Activated CD4-positive, alpha-beta T cell treated with anti-CD3 and anti-CD28 coated beads, Interleukin-2, amount 50 U/mL, for 48 hours (primary cell): ENCODE data around the gene ZFP92.
"Not testable (repeated sequence)": the region's sequence is repeated elsewhere in the genome, so short reads cannot be mapped to it uniquely, and the experiment has no call there.

Source experiments
- DNase-seq, 2 experiments: peaks; one replicate each; pipeline ENCODE4 v3.0.0-alpha.2; 2020

ZFP92 gene

DNA sequence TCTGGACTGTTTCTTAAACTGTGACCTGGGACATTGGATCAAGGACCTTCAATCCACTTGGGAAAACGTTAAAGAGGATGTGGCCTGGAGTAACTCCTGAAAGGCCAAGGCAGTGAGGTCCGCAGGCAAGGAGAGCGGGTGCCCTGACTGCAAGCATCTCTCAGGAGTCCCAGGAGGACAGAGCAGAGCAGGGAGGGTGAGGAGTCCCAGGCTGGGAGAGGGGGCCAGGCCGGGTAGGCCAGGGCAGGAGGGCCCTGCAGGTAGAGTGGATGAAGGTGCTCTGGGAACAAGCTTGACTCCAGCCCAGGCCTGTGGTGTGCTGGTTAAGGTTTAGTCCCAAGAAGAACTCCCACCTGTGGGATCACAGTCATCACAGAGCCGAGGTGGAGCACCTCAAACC is 23.9 kb upstream of the ZFP92 start:
- no peak for DNase-seq

DNA sequence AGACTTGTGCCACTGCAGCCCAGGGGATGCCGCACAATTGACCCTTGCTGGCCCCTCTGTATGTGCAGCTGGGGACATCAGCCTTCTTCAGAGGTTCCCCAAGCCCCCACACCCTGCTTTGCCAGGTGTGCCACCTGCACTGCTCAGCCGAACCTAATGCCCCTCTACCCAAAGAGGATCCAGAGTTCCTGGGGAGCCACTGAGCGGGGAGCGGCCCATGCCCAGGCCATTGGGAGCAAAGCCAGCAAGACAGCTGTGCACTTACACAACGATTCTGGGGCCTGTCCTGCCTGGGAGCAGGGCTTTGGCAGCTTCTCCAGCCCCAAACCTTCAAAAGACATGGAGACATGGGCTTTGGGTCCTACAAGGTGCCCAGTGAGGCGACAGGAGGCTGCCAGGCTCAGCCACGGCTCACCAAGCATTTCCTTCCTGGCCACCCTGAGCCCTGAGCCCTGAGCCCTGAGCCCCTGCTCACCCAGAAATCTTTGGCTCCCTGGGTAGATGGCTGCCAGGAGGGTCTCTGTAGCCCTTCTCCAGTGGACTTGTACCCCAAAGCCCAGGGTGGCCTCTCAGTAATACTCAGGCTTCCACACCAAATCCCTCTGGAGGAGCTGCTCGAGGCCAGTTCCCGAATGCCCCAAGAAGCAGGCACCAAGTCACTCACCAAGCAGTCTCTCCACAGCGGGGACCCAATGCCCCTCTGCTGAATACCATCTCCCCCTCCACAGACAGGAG is 23.1 kb upstream of the ZFP92 start:
- DNase-seq = no peak

- DNase-seq = no peak
Measured at GRCh38 chrX:153388722-153389459, 22.4 kb upstream of the ZFP92 start.

DNA sequence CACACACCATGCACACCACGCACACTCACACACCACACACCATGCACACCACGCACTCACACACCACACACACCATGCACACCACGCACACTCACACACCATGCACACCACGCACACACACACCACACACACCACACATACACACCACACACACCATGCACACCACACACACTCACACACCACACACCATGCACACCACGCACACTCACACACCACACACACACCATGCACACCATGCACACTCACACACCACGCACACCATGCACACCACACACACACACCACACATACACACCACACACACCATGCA is 21.9 kb upstream of the ZFP92 start:
- not testable (repeated sequence) for DNase-seq

DNA sequence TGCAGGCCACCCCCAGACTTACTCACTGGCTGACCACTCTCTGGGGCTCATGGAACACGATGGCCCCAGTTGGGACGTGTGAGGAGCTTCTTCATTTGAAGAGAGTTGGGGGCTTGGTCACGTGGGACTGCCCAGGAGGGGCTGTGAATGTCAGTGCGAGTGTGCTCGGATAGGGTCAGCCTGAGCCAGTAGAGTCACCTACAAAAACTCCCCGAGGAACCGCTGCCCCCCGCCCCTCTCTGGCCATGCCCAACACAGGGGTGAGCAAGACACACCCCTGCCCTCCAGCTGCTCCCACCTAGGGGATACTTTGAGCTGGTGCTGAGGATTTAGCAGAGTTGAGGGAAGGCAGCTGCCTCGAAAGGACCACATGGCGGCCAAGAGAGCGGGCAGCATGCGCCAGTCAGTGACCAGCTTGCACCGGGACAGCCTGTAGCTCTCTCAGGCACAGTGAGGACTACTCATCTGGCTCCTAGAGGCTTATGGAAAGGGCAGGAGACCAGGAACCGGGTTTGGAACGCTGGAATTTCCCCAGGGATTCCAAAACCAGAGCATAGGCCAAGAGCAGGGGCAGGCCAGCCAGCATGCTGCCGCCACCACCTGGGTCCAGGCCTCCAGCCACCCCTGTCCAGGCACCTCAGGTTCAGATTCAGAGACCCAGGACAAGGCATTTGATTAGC is 18.5 kb upstream of the ZFP92 start:
- DNase-seq = no peak

- DNase-seq = no peak
Measured at GRCh38 chrX:153394612-153395011, 16.7 kb upstream of the ZFP92 start.

DNA sequence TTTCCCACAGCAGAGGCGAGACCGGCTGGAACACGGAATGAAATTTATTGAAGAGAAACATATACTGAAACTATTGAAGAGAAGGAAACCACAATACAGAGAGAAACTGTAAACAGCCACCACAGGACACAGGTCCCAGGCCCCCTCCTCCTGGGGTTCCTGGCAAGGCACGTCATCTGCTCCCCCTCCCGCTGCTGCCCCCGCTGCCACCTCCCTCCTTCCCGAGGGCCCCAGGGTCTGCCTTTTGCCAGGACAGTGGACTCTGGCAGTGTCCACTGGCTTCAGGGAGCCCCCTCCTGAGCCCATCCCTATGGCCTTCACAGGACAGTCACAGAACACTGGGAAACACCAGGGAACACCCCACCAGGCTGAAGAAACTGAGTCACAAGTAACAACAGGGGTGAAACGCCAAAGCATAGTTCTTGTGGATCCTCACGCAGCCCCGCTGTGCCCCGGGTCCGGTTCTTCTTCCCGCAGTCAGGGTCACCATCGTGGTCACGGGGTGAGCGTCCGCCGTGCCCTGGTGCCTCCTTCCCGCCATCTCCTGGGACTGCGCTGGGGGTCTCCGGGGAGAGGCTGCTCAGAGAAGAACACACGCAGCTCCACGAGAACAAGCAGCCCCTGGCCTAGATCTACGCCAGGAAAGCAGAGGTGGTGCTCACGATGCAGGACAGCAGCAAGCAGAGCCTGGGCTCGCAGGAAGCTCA is 15.5 kb upstream of the ZFP92 start:
- DNase-seq = no peak

GRCh38 chrX:153396320-153397195 is 14.7 kb upstream of the ZFP92 start:
- no peak for DNase-seq

GRCh38 chrX:153397256-153397960 is 13.9 kb upstream of the ZFP92 start:
- no peak for DNase-seq

DNA sequence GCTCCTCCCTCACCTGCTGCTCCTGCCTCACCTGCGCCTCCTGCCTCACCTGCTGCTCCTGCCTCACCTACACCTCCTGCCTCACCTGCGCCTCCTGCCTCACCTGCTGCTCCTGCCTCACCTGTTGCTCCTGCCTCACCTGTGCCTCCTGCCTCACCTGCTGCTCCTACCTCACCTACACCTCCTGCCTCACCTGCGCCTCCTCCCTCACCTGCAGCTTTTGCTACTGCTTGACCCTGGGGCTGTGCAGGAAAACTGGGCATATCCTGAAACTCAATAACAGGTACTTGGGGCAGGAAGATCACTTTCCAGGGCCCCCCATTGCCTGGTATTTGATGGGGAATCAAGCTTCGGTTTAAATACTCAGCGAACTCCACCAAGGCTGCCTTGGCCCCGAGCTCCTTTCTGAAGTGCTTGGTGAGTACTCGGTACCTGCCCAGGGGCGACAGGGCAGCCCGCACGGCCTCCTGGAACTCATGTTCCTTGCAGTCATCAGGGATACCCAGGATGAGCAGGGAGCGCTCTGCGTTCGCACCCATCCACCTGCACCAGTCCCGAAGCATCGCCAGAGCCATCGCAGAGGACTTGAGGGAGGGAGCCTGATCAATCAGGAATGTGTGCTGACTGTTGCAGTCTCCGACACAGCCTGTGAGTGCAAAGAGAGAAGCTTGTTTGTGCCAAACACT is 12.9 kb upstream of the ZFP92 start:
- no peak for DNase-seq

DNA sequence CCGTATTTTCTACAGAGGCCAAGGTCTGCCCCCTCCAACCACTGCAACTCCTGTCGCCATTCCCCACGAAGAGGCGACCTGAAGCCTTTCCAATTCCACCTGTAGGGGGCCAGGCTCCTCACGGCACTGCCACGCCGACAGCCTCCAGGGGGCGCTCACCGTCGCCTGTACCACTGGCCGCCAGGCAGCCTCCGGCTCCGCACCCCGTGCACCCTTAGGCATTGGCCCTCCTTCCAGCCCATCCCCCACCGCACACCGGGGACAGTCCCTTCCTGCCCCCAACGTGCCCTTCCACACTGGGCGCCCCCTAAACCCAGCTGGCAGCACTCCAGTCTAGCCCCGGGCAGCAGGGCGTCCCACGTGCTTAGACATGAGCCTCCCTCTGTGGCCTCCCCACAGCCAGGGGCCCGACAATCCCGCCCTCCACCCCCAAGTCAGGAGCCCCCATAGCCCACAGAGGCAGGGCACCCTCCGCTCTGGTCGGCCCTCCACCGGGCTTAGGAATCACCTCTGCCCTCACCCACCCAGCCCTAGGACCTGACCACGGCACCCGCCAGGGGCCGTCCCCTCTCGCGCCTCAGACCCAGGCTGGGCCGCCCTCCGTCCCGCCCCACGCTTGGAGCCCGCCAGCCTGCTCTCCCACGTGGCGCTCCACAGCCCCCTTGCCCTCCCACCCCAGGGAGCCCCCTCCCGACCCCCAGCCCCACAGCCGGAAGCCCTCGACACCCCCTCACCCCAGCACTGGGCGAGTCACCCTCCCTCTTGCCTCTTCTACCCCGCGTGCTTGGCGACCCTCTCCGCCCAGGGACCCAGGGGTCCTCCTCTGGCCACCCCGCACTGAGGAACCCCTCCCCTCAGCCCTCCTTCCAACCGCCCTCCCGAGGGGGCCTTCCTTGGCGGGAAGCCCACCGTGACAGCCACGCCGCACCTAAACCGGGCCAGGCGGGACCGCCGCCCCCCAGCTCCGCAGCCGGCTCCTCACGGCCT is 10.8 kb upstream of the ZFP92 start:
- DNase-seq = peak; percentile 61 to 68

- no peak for DNase-seq
Measured at GRCh38 chrX:153401133-153401764, 10.0 kb upstream of the ZFP92 start, which contains the start of gene PNMA6E. Gene PNMA6E (minus strand): TSS chrX:153401350. CDS start chrX:153398849, 2,501 bp downstream.

DNA sequence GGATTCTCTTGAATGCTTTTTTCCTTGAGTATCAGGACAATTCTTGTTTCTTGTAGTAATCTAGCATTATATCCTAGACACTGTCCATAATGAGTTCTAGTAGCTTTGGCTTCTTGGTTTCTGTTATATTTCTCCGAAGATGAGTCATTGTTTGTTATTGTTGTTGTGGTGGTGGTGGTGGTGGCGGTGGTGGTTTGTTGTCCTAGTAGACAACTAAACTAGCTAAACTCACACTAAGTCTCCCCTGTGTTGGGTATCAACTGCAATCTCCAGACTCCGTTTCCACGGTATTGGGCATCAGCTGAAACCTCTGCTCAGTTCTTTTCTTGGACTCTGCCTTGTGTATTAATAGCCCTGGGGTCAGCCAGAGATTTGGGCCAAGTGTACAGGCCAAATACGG is 6.9 kb upstream of the ZFP92 start:
- DNase-seq = not testable (repeated sequence)

- no peak for DNase-seq
Measured at GRCh38 chrX:153405426-153405825, 5.8 kb upstream of the ZFP92 start.

DNA sequence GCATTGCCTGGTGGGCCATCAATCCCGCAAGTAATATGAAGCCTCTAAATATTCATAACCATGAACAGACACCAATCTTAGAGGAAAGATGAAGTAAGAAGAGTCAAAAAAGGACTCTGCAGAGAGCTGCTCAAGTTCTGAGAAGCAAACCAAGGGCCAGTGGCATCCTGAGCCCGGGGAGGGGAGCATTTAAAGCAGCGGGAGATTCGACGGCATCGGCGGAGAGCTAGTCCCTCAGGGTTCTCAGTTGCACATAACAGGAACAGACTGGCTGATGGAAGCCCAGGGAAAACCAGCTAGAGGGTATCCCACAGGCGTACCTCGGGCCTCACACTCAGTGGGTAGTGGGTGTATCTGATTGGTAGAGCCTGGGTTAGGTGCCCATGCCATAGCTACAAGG is 5.3 kb upstream of the ZFP92 start:
- no peak for DNase-seq

GRCh38 chrX:153406903-153407302 is 4.4 kb upstream of the ZFP92 start:
- no peak for DNase-seq

GRCh38 chrX:153407736-153408135 is 3.5 kb upstream of the ZFP92 start:
- no peak for DNase-seq

GRCh38 chrX:153408221-153408721 is 3.0 kb upstream of the ZFP92 start:
- DNase-seq = no peak

DNA sequence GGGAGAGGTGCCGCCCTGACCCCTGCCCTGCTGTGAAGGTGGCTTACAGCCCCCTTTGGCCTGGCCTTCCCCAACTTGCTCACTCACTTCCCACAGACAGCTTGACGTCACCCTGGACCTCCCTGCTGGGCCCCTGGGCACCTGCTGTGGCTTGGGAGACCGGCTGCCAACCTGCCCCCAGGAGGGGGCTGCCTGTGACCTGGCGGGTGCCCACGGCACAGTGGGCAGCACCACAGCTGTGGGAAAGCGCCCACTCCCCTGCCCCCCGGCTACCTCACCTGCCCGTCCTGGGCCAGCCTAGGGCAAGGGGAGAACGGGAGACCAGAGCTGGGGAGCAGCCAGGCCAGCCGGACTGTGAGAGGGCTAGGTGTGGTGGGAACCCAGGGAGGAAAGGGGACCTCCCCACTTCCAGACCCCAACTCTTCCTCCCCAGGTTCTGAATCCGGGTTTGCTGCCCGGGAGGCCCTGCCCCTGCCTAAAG is 2.4 kb upstream of the ZFP92 start:
- DNase-seq = no peak
